GM12878 (cell line): ENCODE results near the gene LPIN1.

Experiments used
- EGR1 ChIP-seq, 2 experiments: IDR thresholded peaks; 1 replicate in 1 of 2; 2 replicates in 1 of 2; pipeline ENCODE4 v1.6.1; 2011 to 2012; ENCODE audit warnings: low read depth in 2 of 2, low read length in 2 of 2, borderline replicate concordance in 1 of 2, mild to moderate bottlenecking in 1 of 2, moderate library complexity in 1 of 2
- NFYA ChIP-seq: IDR thresholded peaks from 2 replicates; pipeline ENCODE4 v1.6.1; 2011; ENCODE audit warnings: low read depth, mild to moderate bottlenecking, low read length, improper control_type of control experiment, borderline replicate concordance
- RAD21 ChIP-seq: IDR thresholded peaks from 2 replicates; pipeline ENCODE4 v1.6.1; 2011; ENCODE audit warnings: mild to moderate bottlenecking, low read depth, low read length, moderate library complexity; ENCODE audit not compliant: insufficient read depth
- RCOR1 ChIP-seq: conservative IDR thresholded peaks from 2 replicates; pipeline ENCODE4 v1.6.1; 2012; ENCODE audit warnings: low read depth, low read length, improper control_type of control experiment
- SPI1 ChIP-seq: IDR thresholded peaks from 2 replicates; pipeline ENCODE4 v1.6.1; 2011; ENCODE audit warnings: low read depth, mild to moderate bottlenecking, low read length, moderate library complexity, borderline replicate concordance; ENCODE audit not compliant: insufficient read depth
- USF1 ChIP-seq: IDR thresholded peaks from 2 replicates; pipeline ENCODE4 v1.6.1; 2011; ENCODE audit warnings: borderline replicate concordance, low read depth, mild to moderate bottlenecking, moderate library complexity, mixed read lengths, low read length; ENCODE audit not compliant: insufficient read depth; ENCODE audit errors: extremely low read length

GRCh38 chr2:11821705-11822104 lies 75.3 kb downstream of the LPIN1 start:
- no peak for TF ChIP-seq SPI1
- no peak for TF ChIP-seq RCOR1
- no peak for TF ChIP-seq USF1
- TF ChIP-seq RAD21: no peak
- TF ChIP-seq EGR1 (IDR thresholded peaks at IDR 0.05; ENCODE audit: borderline replicate concordance in 1 of 2, low read depth in 2 of 2, low read length in 2 of 2): no peak
- TF ChIP-seq NFYA: no peak
